ENCODE data around the gene PXT1.

DNA sequence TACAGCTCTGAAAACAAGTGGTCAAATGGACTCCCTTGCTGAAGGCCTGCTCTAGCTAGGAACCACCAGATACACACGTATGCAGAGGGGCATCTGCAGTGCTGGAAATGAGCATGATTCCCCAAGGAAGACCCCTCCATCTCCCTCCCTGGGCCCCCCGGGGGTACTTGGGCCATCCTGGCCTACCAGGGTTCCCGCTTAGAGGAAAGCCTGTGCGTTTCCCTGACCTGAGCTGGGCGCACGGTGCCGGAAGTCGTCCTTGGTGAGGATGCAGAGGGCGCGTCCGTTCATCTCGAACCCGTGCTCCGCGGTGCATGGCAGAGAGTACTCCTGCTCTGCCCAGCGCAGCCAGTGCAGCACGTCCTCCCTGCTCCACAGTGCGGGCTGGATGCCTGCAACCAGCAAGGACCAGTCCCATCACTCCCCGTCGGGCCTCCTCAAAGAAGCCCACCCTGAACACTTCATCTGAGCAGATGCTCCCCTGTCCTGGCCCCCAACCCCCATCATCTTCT is 67.0 kb downstream of the PXT1 start:
- TF ChIP-seq, protein P1, sequence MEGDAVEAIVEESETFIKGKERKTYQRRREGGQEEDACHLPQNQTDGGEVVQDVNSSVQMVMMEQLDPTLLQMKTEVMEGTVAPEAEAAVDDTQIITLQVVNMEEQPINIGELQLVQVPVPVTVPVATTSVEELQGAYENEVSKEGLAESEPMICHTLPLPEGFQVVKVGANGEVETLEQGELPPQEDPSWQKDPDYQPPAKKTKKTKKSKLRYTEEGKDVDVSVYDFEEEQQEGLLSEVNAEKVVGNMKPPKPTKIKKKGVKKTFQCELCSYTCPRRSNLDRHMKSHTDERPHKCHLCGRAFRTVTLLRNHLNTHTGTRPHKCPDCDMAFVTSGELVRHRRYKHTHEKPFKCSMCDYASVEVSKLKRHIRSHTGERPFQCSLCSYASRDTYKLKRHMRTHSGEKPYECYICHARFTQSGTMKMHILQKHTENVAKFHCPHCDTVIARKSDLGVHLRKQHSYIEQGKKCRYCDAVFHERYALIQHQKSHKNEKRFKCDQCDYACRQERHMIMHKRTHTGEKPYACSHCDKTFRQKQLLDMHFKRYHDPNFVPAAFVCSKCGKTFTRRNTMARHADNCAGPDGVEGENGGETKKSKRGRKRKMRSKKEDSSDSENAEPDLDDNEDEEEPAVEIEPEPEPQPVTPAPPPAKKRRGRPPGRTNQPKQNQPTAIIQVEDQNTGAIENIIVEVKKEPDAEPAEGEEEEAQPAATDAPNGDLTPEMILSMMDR (IDR thresholded peaks at IDR 0.05), result no peak
- no peak for TF ChIP-seq POLR2AphosphoS5 (IDR thresholded peaks at IDR 0.05)

Measured in breast epithelium (tissue), 3 donors.